HFF-Myc (cell line): ENCODE results near the gene VLDLR.
"Not testable (repeated sequence)": the region's sequence is repeated elsewhere in the genome, so short reads cannot be mapped to it uniquely, and the experiment has no call there.

Experiments
- DNase-seq: peaks from one replicate; pipeline ENCODE4 v3.0.0-alpha.2; 2011; ENCODE audit warnings: low read depth; ENCODE audit errors: extremely low read depth
- H3K4me3 ChIP-seq: replicated peaks from 2 replicates; pipeline ENCODE4 v1.5.1; 2011; ENCODE audit warnings: low read depth, mild to moderate bottlenecking, control low read depth, low read length
- CTCF ChIP-seq: IDR thresholded peaks from 2 replicates; pipeline ENCODE4 v1.5.1; 2012; ENCODE audit warnings: mild to moderate bottlenecking, low read depth, low read length, control low read depth; ENCODE audit errors: missing control alignments

The VLDLR gene

GRCh38 chr9:2700398-2700797, 78.8 kb downstream of the VLDLR start:
- DNase-seq, result no peak
- no peak for TF ChIP-seq CTCF
- H3K4me3 ChIP-seq, result no peak overlapping the region

GRCh38 chr9:2700909-2701550, 79.4 kb downstream of the VLDLR start:
- no peak overlapping the region for H3K4me3 ChIP-seq
- DNase-seq, result no peak
- TF ChIP-seq CTCF, result no peak

- no peak for DNase-seq
- no peak overlapping the region for H3K4me3 ChIP-seq
- no peak for TF ChIP-seq CTCF
These were observed 82.9 kb downstream of the VLDLR start for GRCh38 chr9:2704504-2704903.

GRCh38 chr9:2707256-2707655, 85.7 kb downstream of the VLDLR start:
- DNase-seq, H3K4me3 ChIP-seq: not testable (repeated sequence)
